Endothelial cell of umbilical vein (primary cell): Measurements from ENCODE around the gene MRPL58. TPM values are rescaled to one million over a fixed set of nuclear protein-coding genes. Genes with fewer than 3 reads are reported as not detected.

Experiments
- BruUV-seq: library from RNA; stranded (reverse); fragments of 400-500 nt; replicated peaks from 2 replicates; lab custom pipeline; 2021; lab: Mats Ljungman, UMichigan
- CTCF ChIA-PET: fragments of 300-600, 350-600 bp; sonication (Branson Sonifier 250); formaldehyde crosslinking; loops from one replicate; lab custom pipeline; 2021; ENCODE audit warnings: antibody characterized with exemption, inconsistent platforms; lab: Charles Lee
- POLR2A ChIA-PET: fragments of 300-600, 350-600 bp; sonication (Branson Sonifier 250); formaldehyde crosslinking; loops from one replicate; lab custom pipeline; 2021; ENCODE audit warnings: antibody characterized with exemption, inconsistent platforms; lab: Charles Lee
- DNase-seq: peaks from one replicate; pipeline ENCODE4 v3.0.0-alpha.2; 2011; ENCODE audit warnings: low read depth, low spot score
- FAIRE-seq: peaks from 2 replicates; lab custom pipeline; 2011; peaks lifted over from hg19 to GRCh38; lab: Jason Lieb, UNC
- H2AFZ ChIP-seq: 2 replicates; pipeline ENCODE4 v1.6.0; 2012; ENCODE audit warnings: low read depth, low read length, control low read depth, inconsistent platforms
- H3K27ac ChIP-seq: 2 replicates; pipeline ENCODE4 v1.5.1; 2011; ENCODE audit warnings: low read depth, mild to moderate bottlenecking, control low read depth, low read length, moderate library complexity; ENCODE audit not compliant: insufficient read depth
- H3K27me3 ChIP-seq, 2 experiments: 2 replicates each; pipeline versions ENCODE4 v1.6.0 to v1.6.1; 2011; ENCODE audit warnings: low read length in 2 of 2, mixed read lengths in 1 of 2; ENCODE audit not compliant: control insufficient read depth in 2 of 2, insufficient read depth in 2 of 2
- H3K36me3 ChIP-seq, 2 experiments: 2 replicates in 1 of 2; 3 replicates in 1 of 2; pipeline ENCODE4 v1.5.1; 2011; ENCODE audit warnings: low read length in 2 of 2, mild to moderate bottlenecking in 1 of 2, moderate library complexity in 1 of 2; ENCODE audit not compliant: control insufficient read depth in 2 of 2, insufficient read depth in 2 of 2; ENCODE audit errors: extremely low read depth in 1 of 2
- H3K4me1 ChIP-seq: 3 replicates; pipeline ENCODE4 v1.5.1; 2011; ENCODE audit warnings: mild to moderate bottlenecking, low read length; ENCODE audit not compliant: control insufficient read depth, insufficient read depth; ENCODE audit errors: extremely low read depth
- H3K4me2 ChIP-seq: 2 replicates; pipeline ENCODE4 v1.6.1; 2011; ENCODE audit warnings: low read length, control low read depth, mixed read lengths; ENCODE audit not compliant: insufficient read depth
- H3K4me3 ChIP-seq, 3 experiments: fragments of 200-600 bp in 1 of 3; sonication (generic), shearing (Covaris generic) in 1 of 3; replicated peaks in 1 of 3; 2 replicates each; pipeline ENCODE4 v1.5.1; 2011 to 2016; ENCODE audit warnings: control low read depth in 3 of 3, low read length in 3 of 3, mild to moderate bottlenecking in 2 of 3, inconsistent platforms in 1 of 3, low read depth in 1 of 3, moderate library complexity in 1 of 3; ENCODE audit not compliant: insufficient read depth in 1 of 3
- H3K79me2 ChIP-seq: 2 replicates; pipeline ENCODE4 v1.6.0; 2012; ENCODE audit warnings: low read length, inconsistent platforms; ENCODE audit not compliant: control insufficient read depth, insufficient read depth
- H3K9ac ChIP-seq: replicated peaks from 2 replicates; pipeline ENCODE3; 2011; ENCODE audit warnings: low read length, control low read depth; ENCODE audit not compliant: insufficient read depth; ENCODE audit errors: extremely low read depth
- H3K9me1 ChIP-seq: replicated peaks from 3 replicates; pipeline ENCODE4 v1.6.0; 2011; ENCODE audit warnings: mild to moderate bottlenecking, low read length; ENCODE audit not compliant: control insufficient read depth, insufficient read depth; ENCODE audit errors: extremely low read depth
- H3K9me3 ChIP-seq: replicated peaks from 2 replicates; pipeline ENCODE4 v1.5.1; 2012; ENCODE audit warnings: low read length, inconsistent platforms; ENCODE audit not compliant: control insufficient read depth, insufficient read depth
- H4K20me1 ChIP-seq: replicated peaks from 2 replicates; pipeline ENCODE3; 2011; ENCODE audit warnings: mild to moderate bottlenecking, low read length; ENCODE audit not compliant: control insufficient read depth, insufficient read depth; ENCODE audit errors: extremely low read depth
- EZH2 ChIP-seq: IDR thresholded peaks from 2 replicates; pipeline ENCODE4 v1.6.1; 2012; ENCODE audit warnings: borderline replicate concordance, low read depth, mild to moderate bottlenecking, moderate library complexity, low read length, inconsistent platforms; ENCODE audit not compliant: severe bottlenecking
- FOS ChIP-seq: IDR thresholded peaks from 2 replicates; pipeline ENCODE4 v1.6.1; 2011; ENCODE audit warnings: mild to moderate bottlenecking, low read length, moderate library complexity, borderline replicate concordance; ENCODE audit not compliant: insufficient read depth
- GATA2 ChIP-seq: IDR thresholded peaks from 2 replicates; pipeline ENCODE4 v1.7.0; 2011; ENCODE audit warnings: low read depth, mild to moderate bottlenecking, moderate library complexity, mixed read lengths, low read length; ENCODE audit not compliant: insufficient read length, insufficient read depth
- JUN ChIP-seq: IDR thresholded peaks from 2 replicates; pipeline ENCODE4 v1.6.1; 2011; ENCODE audit warnings: borderline replicate concordance, low read depth; ENCODE audit not compliant: insufficient read length, insufficient read depth
- MYC ChIP-seq: IDR thresholded peaks from one replicate; pipeline ENCODE4 v1.6.1; 2011; ENCODE audit warnings: mild to moderate bottlenecking, low read depth, low read length
- POLR2A ChIP-seq: IDR thresholded peaks from 2 replicates; pipeline ENCODE4 v1.6.1; 2012; ENCODE audit warnings: low read depth, mild to moderate bottlenecking, control low read depth, low read length
- POLR2AphosphoS5 ChIP-seq: IDR thresholded peaks from 2 replicates; pipeline ENCODE4 v1.6.1; 2012; ENCODE audit warnings: low read depth, mild to moderate bottlenecking, control low read depth, low read length, moderate library complexity; ENCODE audit not compliant: insufficient read depth
- dilution Hi-C: fragments of 300-500 bp; cut with MboI; formaldehyde crosslinking; loops from one replicate; pipeline ENCODE4 v1.15.0; 2019; ENCODE audit warnings: low sequenced_read_pairs; ENCODE audit not compliant: extremely low pct_ligation_motif_present
- intact Hi-C: fragments of 100-400 bp; cut with micrococcal nuclease; formaldehyde crosslinking; loops from one replicate; pipeline ENCODE4 v1.10.0; 2022
- polyA plus RNA-seq, 4 experiments: library from polyadenylated mRNA; depleted of rRNA in 3 of 4; stranded (reverse) in 3 of 4; unstranded in 1 of 4; fragments of >200 nt; gene quantifications; 2 replicates each; pipeline versions ENCODE4 v1.2.1 to v1.2.3, GENCODE V29; 2011 to 2012; ENCODE audit warnings: missing spikeins in 1 of 4
- total RNA-seq: library from RNA; stranded (reverse); gene quantifications from 2 replicates; pipeline ENCODE4 v1.2.3, GENCODE V29; 2021
- TF ChIP-seq, protein P1 (sequence below), 2 donors: IDR thresholded peaks; 1 replicate in 1 of 2; 2 replicates in 1 of 2; pipeline ENCODE4 v1.5.1; 2011; ENCODE audit warnings: low read length in 2 of 2, mild to moderate bottlenecking in 2 of 2, moderate library complexity in 2 of 2, control low read depth in 1 of 2, inconsistent platforms in 1 of 2, low read depth in 1 of 2; ENCODE audit not compliant: insufficient read depth in 1 of 2; ENCODE audit errors: extremely low read depth in 1 of 2
- TF ChIP-seq, protein P2 (sequence below): IDR thresholded peaks from 2 replicates; pipeline ENCODE4 v1.6.1; 2011; ENCODE audit not compliant: insufficient read depth, insufficient read length

The MRPL58 gene
- total and polyA plus RNA-seq, 2 donors (not counting 3 experiments of a cell fraction or from before 2014, with no cell fraction given) = 38.0 to 43.7 TPM

DNA sequence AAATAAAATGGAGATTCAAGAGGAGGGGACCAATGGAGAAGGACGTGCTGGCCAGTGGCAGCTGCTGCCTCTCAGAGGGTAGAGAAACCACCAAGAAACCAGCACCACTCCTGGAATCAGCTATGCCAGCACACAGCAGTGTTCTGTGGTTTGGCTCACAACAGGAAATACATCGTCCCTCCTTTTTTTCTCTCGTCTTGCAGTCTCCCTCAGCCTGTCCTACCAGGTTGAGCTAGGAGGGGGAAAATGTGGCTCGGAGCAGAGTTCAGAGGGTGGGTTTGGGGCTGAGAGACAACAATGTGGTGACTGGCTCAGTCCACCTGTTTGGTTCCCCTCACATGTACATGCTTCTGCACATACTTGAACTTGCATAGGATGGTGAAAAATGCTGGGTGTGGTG lies 55.4 kb downstream of the MRPL58 start:
- Histone ChIP-seq H2AFZ (no peak overlapping the region), H3K4me3 (no peak overlapping the region), H3K36me3 (peaks cover 7 to 16% of the 10 kb centered on the region in 2 experiments), H3K9me3 (no peaks in the 10 kb centered on the region), H3K27me3 (no peaks in the 10 kb centered on the region), H3K4me2 (no peak overlapping the region), H3K79me2 (no peaks in the 10 kb centered on the region), H3K4me1 (peaks cover 6% of the 10 kb centered on the region), H4K20me1 (no peaks in the 10 kb centered on the region), H3K9ac (no peak overlapping the region), H3K27ac (no peak overlapping the region), H3K9me1 (no peaks in the 10 kb centered on the region)
- ChIA-PET CTCF (interaction anchor here (1.3 to 3.9 kb wide), 3 partner anchors 38 to 135 kb away, joined by 4 to 52 read pairs (median 47); no protein-coding TSS in a partner anchor), POLR2A (no interaction called here)
- intact Hi-C loops (no loop called here), dilution Hi-C loops (no loop called here)
- BruUV-seq = no TSS peak
- TF ChIP-seq MYC (no peak), POLR2AphosphoS5 (no peak), FOS (no peak), GATA2 (no peak), POLR2A (no peak), EZH2 (no peak), JUN (no peak)
- TF ChIP-seq, protein P1, sequence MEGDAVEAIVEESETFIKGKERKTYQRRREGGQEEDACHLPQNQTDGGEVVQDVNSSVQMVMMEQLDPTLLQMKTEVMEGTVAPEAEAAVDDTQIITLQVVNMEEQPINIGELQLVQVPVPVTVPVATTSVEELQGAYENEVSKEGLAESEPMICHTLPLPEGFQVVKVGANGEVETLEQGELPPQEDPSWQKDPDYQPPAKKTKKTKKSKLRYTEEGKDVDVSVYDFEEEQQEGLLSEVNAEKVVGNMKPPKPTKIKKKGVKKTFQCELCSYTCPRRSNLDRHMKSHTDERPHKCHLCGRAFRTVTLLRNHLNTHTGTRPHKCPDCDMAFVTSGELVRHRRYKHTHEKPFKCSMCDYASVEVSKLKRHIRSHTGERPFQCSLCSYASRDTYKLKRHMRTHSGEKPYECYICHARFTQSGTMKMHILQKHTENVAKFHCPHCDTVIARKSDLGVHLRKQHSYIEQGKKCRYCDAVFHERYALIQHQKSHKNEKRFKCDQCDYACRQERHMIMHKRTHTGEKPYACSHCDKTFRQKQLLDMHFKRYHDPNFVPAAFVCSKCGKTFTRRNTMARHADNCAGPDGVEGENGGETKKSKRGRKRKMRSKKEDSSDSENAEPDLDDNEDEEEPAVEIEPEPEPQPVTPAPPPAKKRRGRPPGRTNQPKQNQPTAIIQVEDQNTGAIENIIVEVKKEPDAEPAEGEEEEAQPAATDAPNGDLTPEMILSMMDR (IDR thresholded peaks at IDR 0.05; ENCODE audit: extremely low read depth in 1 of 2, insufficient read depth in 1 of 2, low read depth in 1 of 2, low read length in 2 of 2) = no peak
- TF ChIP-seq, protein P2, sequence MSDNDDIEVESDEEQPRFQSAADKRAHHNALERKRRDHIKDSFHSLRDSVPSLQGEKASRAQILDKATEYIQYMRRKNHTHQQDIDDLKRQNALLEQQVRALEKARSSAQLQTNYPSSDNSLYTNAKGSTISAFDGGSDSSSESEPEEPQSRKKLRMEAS = no peak
- no peak for FAIRE-seq
- no peak for DNase-seq
